SH-SY5Y (cell line): ENCODE measurements around the gene ARHGEF6.

Source experiments
- GATA2 ChIP-seq: IDR thresholded peaks from 2 replicates; pipeline ENCODE4 v1.6.1; 2011; ENCODE audit warnings: mild to moderate bottlenecking, low read depth, low read length
- GATA3 ChIP-seq: IDR thresholded peaks from 2 replicates; pipeline ENCODE4 v1.6.1; 2011; ENCODE audit warnings: low read depth, mild to moderate bottlenecking, low read length, moderate library complexity

- no peak for TF ChIP-seq GATA2
- TF ChIP-seq GATA3, result no peak
These were observed 70.3 kb downstream of the ARHGEF6 start for GRCh38 chrX:136710325-136710951.
